Measurements from ENCODE around the gene CALM3. TPM values are rescaled to one million over a fixed set of nuclear protein-coding genes. Genes with fewer than 3 reads are reported as not detected.

The CALM3 gene
- 258 and 314 TPM in 2 replicates for total RNA-seq (2016; rRNA removed; fragmentation: Illumina TruSeq; extraction: Trizol)
- total RNA-seq (2016; cell fraction: cytosol; rRNA removed; fragmentation: Illumina TruSeq; extraction: Trizol; ENCODE audit: low read depth) = 219 and 253 TPM in 2 replicates
- total RNA-seq (2016; cell fraction: insoluble cytoplasmic fraction; rRNA removed; fragmentation: Illumina TruSeq; extraction: Trizol) = 270 and 297 TPM in 2 replicates
- total RNA-seq (2016; cell fraction: membrane; rRNA removed; fragmentation: Illumina TruSeq; extraction: Trizol) = 322 and 352 TPM in 2 replicates
- total RNA-seq (2016; cell fraction: nucleus; rRNA removed; fragmentation: Illumina TruSeq; extraction: Trizol) = 95.5 and 96.2 TPM in 2 replicates
- polyA plus RNA-seq (2011; rRNA removed) = 232 and 239 TPM in 2 replicates
- polyA plus RNA-seq (2011; cell fraction: cytosol; rRNA removed) = 211 and 281 TPM in 2 replicates
- polyA plus RNA-seq (2011; cell fraction: nucleus; rRNA removed) = 146 and 178 TPM in 2 replicates
- 277 and 325 TPM in 2 replicates for polyA plus RNA-seq (2012)
- 495 and 575 TPM in 2 replicates for polyA plus RNA-seq (2016; cell fraction: cytosol; fragmentation: Illumina TruSeq; extraction: Trizol; ENCODE audit: low read depth)
- 466 and 539 TPM in 2 replicates for polyA plus RNA-seq (2016; cell fraction: insoluble cytoplasmic fraction; fragmentation: Illumina TruSeq; extraction: Trizol; ENCODE audit: low read depth)
- 497 and 555 TPM in 2 replicates for polyA plus RNA-seq (2016; cell fraction: membrane; fragmentation: Illumina TruSeq; extraction: Trizol; ENCODE audit: low read depth)
- 259 and 261 TPM in 2 replicates for polyA plus RNA-seq (2016; cell fraction: nucleus; fragmentation: Illumina TruSeq; extraction: Trizol; ENCODE audit: insufficient read depth, low read depth)
- polyA minus RNA-seq (2011; rRNA and poly(A)+ RNA removed; ENCODE audit: low replicate concordance) = 66.6 and 121 TPM in 2 replicates
- polyA minus RNA-seq (2011; cell fraction: cytosol; rRNA and poly(A)+ RNA removed) = 58.1 and 58.6 TPM in 2 replicates
- 33.0 and 37.0 TPM in 2 replicates for polyA minus RNA-seq (2011; cell fraction: nucleus; rRNA and poly(A)+ RNA removed)
- Bru-seq, nascent RNA = percentile 83 among the genes with signal in this experiment
- percentile 95 among the genes with signal in this experiment for BruChase-seq, experiment 1, labeled RNA remaining after a 6-hour chase
- BruChase-seq, experiment 2, labeled RNA remaining after a 2-hour chase = percentile 91 among the genes with signal in this experiment
- long read RNA-seq, experiment 1, transcript CALM3-201 (6 exons, 2,289 nt) = major isoform, 148 of 165 reads
- long read RNA-seq, experiment 1, partial matches to known transcripts = 3 of 165 reads
- long read RNA-seq, experiment 1, other reads (novel, unspliced or antisense) = 10 of 165 reads
- long read RNA-seq, experiment 2, transcript CALM3-207 (4 exons, 721 nt) = minor isoform, 11 of 416 reads
- long read RNA-seq, experiment 2, transcript CALM3-201 (6 exons, 2,289 nt) = major isoform, 231 of 416 reads
- long read RNA-seq, experiment 2, partial matches to known transcripts = 163 of 416 reads
- long read RNA-seq, experiment 2, other reads (novel, unspliced or antisense) = 11 of 416 reads

GRCh38 chr19:46601318-46602224 lies at the start of gene CALM3:
Gene CALM3 (plus strand): TSS chr19:46601330. CDS start chr19:46601435, 105 bp downstream.
- H3K9me3 ChIP-seq (ENCODE audit: low read length) = peaks cover 12% of the 10 kb centered on the region; the same call in 1 of the 2 replicates
- H4K20me1 ChIP-seq (ENCODE audit: insufficient read depth, low read length) = peaks cover 15% of the 10 kb centered on the region; the same call in 1 of the 2 replicates
- peak within 1 kb of the TSS; percentile 94 to 100 (median 98) for H3K4me3 ChIP-seq (replicated peaks in 1 of 3; ENCODE audit: insufficient read depth in 1 of 3, low read depth in 2 of 3, low read length in 3 of 3)
- intact Hi-C loops (cut with micrococcal nuclease; ENCODE audit: unreplicated experiment) (loop anchor here (1.0 kb wide), 1 partner anchor 9 kb away; no protein-coding TSS in a partner anchor), in situ Hi-C loops (cut with HindIII; ENCODE audit: extremely low pct_ligation_motif_present, low pct_unique_long_range_greater_than_20kb) (no loop called here)
- peaks cover 40% of the 10 kb centered on the region for H3K79me2 ChIP-seq (ENCODE audit: insufficient read depth, low read length)
- WGBS (ENCODE audit: low lambda C conversion rate) = under 1% methylated on average over 25 of the region's 51 CpGs
- peaks cover 7 to 16% of the 10 kb centered on the region in 2 experiments; a peak in 4 of 5 replicates for H3K36me3 ChIP-seq (replicated peaks in 1 of 2; ENCODE audit: control insufficient read depth in 1 of 2, insufficient read depth in 2 of 2, low read length in 2 of 2)
- DNase-seq (ENCODE audit: low spot score) (no peak), ATAC-seq (peak; percentile 60; the same call in 2 of the 3 replicates), FAIRE-seq (no peak)
- peaks cover 37% of the 10 kb centered on the region for H3K4me1 ChIP-seq (ENCODE audit: insufficient read depth, low read length)
- ChIA-PET CTCF (ENCODE audit: low intra/inter-chr PET ratio, low total read pairs) (no interaction called here), POLR2A (interaction anchor here (1.0 to 2.2 kb wide), 6 partner anchors 9 to 187 kb away, joined by 4 to 16 read pairs (median 8); partner anchors contain the start of genes DACT3 and SLC1A5)
- H3K27ac ChIP-seq (ENCODE audit: extremely low read length, insufficient read depth, low read length) = peak within 1 kb of the TSS; percentile 98
- TSS peak; percentile 66 for BruUV-seq (replicated peaks)
- peak within 1 kb of the TSS; percentile 92 for H3K4me2 ChIP-seq (ENCODE audit: low read depth, low read length)
- H3K27me3 ChIP-seq (ENCODE audit: control insufficient read depth in 1 of 2, insufficient read depth in 2 of 2, low read length in 2 of 2) = no peaks in the 10 kb centered on the region; a peak in 1 of 5 replicates
- peak within 1 kb of the TSS; percentile 99 for H2AFZ ChIP-seq (ENCODE audit: low read length)
- H3K9ac ChIP-seq (ENCODE audit: insufficient read depth, low read depth, low read length) = peak within 1 kb of the TSS; percentile 98
- TF ChIP-seq KMT2A (CRISPR knock-in tag; IDR thresholded peaks at IDR 0.05) (0 out of 2 replicates have a peak, but pooled peaks have one; percentile 15), TAF1 (CRISPR knock-in tag; IDR thresholded peaks at IDR 0.05) (peak; percentile 63; the same call in 1 of the 2 replicates), SP140L (CRISPR knock-in tag; IDR thresholded peaks at IDR 0.05; ENCODE audit: borderline replicate concordance) (0 out of 2 replicates have a peak, but pooled peaks have one; percentile 13), AHR (CRISPR knock-in tag; IDR thresholded peaks at IDR 0.05) (0 out of 2 replicates have a peak, but pooled peaks have one; percentile 12), KDM4B (CRISPR knock-in tag; IDR thresholded peaks at IDR 0.05) (0 out of 2 replicates have a peak, but pooled peaks have one; percentile 20), ZNF343 (CRISPR knock-in tag; IDR thresholded peaks at IDR 0.05) (0 out of 2 replicates have a peak, but pooled peaks have one; percentile 24), AGO1 (IDR thresholded peaks at IDR 0.05; ENCODE audit: low read depth, low read length, poor library complexity, severe bottlenecking) (peak; percentile 10), XRCC5 (optimal IDR thresholded peaks at IDR 0.05; ENCODE audit: low read length) (no peak)
- TF ChIP-seq, protein P1, sequence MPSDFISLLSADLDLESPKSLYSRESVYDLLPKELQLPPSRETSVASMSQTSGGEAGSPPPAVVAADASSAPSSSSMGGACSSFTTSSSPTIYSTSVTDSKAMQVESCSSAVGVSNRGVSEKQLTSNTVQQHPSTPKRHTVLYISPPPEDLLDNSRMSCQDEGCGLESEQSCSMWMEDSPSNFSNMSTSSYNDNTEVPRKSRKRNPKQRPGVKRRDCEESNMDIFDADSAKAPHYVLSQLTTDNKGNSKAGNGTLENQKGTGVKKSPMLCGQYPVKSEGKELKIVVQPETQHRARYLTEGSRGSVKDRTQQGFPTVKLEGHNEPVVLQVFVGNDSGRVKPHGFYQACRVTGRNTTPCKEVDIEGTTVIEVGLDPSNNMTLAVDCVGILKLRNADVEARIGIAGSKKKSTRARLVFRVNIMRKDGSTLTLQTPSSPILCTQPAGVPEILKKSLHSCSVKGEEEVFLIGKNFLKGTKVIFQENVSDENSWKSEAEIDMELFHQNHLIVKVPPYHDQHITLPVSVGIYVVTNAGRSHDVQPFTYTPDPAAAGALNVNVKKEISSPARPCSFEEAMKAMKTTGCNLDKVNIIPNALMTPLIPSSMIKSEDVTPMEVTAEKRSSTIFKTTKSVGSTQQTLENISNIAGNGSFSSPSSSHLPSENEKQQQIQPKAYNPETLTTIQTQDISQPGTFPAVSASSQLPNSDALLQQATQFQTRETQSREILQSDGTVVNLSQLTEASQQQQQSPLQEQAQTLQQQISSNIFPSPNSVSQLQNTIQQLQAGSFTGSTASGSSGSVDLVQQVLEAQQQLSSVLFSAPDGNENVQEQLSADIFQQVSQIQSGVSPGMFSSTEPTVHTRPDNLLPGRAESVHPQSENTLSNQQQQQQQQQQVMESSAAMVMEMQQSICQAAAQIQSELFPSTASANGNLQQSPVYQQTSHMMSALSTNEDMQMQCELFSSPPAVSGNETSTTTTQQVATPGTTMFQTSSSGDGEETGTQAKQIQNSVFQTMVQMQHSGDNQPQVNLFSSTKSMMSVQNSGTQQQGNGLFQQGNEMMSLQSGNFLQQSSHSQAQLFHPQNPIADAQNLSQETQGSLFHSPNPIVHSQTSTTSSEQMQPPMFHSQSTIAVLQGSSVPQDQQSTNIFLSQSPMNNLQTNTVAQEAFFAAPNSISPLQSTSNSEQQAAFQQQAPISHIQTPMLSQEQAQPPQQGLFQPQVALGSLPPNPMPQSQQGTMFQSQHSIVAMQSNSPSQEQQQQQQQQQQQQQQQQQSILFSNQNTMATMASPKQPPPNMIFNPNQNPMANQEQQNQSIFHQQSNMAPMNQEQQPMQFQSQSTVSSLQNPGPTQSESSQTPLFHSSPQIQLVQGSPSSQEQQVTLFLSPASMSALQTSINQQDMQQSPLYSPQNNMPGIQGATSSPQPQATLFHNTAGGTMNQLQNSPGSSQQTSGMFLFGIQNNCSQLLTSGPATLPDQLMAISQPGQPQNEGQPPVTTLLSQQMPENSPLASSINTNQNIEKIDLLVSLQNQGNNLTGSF (CRISPR knock-in tag; IDR thresholded peaks at IDR 0.05) = 0 out of 2 replicates have a peak, but pooled peaks have one; percentile 8

All from HepG2 (cell line).